Effector memory CD4-positive, alpha-beta T cell (primary cell): ENCODE data around the gene SLC35F3.

ENCODE experiments used
- DNase-seq, 3 donors: peaks; one replicate each; pipeline ENCODE4 v3.0.0-alpha.2; 2020
- H3K27ac ChIP-seq: 2 replicates; pipeline ENCODE4 v1.7.0; 2013; ENCODE audit warnings: mild to moderate bottlenecking, low read length, moderate library complexity; ENCODE audit not compliant: insufficient read depth, poor library complexity, severe bottlenecking
- H3K27me3 ChIP-seq: replicated peaks from 2 replicates; pipeline ENCODE4 v1.7.0; 2013; ENCODE audit warnings: mild to moderate bottlenecking, low read length; ENCODE audit not compliant: insufficient read depth, control insufficient read depth, poor library complexity, severe bottlenecking
- H3K36me3 ChIP-seq: 2 replicates; pipeline ENCODE4 v1.7.0; 2013; ENCODE audit warnings: mild to moderate bottlenecking, low read length, moderate library complexity; ENCODE audit not compliant: control insufficient read depth, insufficient read depth
- H3K4me1 ChIP-seq: 2 replicates; pipeline ENCODE4 v1.7.0; 2013; ENCODE audit warnings: low read length, mild to moderate bottlenecking; ENCODE audit not compliant: control insufficient read depth, insufficient read depth, poor library complexity, severe bottlenecking
- H3K4me3 ChIP-seq: 2 replicates; pipeline ENCODE4 v1.7.0; 2013; ENCODE audit warnings: low read length, low read depth, mild to moderate bottlenecking; ENCODE audit not compliant: insufficient read depth, poor library complexity, severe bottlenecking
- H3K9me3 ChIP-seq: 2 replicates; pipeline ENCODE4 v1.7.0; 2013; ENCODE audit warnings: mild to moderate bottlenecking, low read length, moderate library complexity; ENCODE audit not compliant: control insufficient read depth

Gene SLC35F3

DNA sequence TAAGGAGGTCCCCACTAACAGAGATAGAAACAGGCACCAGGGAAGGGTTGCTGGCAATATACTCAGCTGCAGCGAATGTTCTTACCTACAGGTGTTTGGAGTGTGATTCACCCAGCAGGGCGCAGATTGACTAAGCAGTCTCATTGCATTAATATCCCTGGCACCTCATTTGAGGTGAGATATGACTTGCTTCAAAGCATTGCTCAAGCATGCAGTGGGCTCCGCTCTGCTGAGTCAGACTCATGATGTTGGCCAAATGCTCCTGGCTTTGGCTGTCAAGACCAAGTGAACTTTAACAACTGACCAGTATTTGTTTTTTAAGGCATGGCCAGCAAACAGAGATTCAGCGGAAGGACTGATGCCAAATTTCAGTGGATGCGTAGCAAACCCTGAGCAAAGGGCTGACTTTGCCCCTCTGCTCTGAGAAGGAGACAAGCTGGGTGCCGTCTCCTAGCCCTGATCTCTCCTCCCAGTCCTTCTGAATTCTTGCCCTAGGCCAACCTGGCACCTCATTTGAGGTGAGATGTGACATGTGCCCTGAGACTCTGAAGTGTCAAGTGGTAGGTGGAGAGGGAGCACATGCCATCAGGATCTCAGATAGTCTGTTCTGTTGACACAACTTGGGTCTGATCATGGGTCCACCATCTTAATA lies 281.7 kb downstream of the SLC35F3 start:
- H3K4me3 ChIP-seq: no peak overlapping the region
- H3K27me3 ChIP-seq: no peaks in the 10 kb centered on the region
- no peaks in the 10 kb centered on the region for H3K4me1 ChIP-seq
- no peaks in the 10 kb centered on the region for H3K9me3 ChIP-seq
- no peak for DNase-seq
- H3K36me3 ChIP-seq: no peaks in the 10 kb centered on the region
- H3K27ac ChIP-seq: no peak overlapping the region

DNA sequence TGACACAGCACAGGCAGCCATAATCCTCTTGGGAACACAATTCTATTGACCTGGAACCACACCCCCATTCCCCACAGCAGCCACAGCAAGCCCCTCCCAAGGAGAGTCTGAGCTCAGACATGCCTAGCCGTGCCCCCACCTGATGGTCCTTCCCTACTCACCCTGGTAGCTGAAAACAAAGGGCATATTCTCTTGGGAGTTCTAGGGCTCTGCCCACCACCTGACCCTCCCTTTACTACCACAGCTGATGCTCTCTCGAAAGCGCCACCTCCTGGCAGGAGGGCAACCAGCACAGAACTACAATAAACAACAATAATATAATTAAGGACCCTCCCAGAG lies 283.9 kb downstream of the SLC35F3 start:
- H3K27ac ChIP-seq: no peak overlapping the region
- DNase-seq: no peak
- H3K36me3 ChIP-seq: no peaks in the 10 kb centered on the region
- H3K4me3 ChIP-seq: no peak overlapping the region
- H3K9me3 ChIP-seq: no peaks in the 10 kb centered on the region
- H3K4me1 ChIP-seq: no peaks in the 10 kb centered on the region
- H3K27me3 ChIP-seq: no peaks in the 10 kb centered on the region

- DNase-seq: no peak
- H3K9me3 ChIP-seq: no peaks in the 10 kb centered on the region
- no peaks in the 10 kb centered on the region for H3K4me1 ChIP-seq
- no peak overlapping the region for H3K27ac ChIP-seq
- no peak overlapping the region for H3K4me3 ChIP-seq
- H3K27me3 ChIP-seq: no peaks in the 10 kb centered on the region
- no peaks in the 10 kb centered on the region for H3K36me3 ChIP-seq
These were observed 293.4 kb downstream of the SLC35F3 start for GRCh38 chr1:234197839-234198238.

GRCh38 chr1:234199476-234200127 lies 295.1 kb downstream of the SLC35F3 start:
- H3K27ac ChIP-seq: no peak overlapping the region

GRCh38 chr1:234200566-234200965 lies 296.1 kb downstream of the SLC35F3 start:
- no peaks in the 10 kb centered on the region for H3K4me1 ChIP-seq
- no peaks in the 10 kb centered on the region for H3K9me3 ChIP-seq
- H3K27me3 ChIP-seq: no peaks in the 10 kb centered on the region
- no peaks in the 10 kb centered on the region for H3K36me3 ChIP-seq
- DNase-seq: no peak
- H3K4me3 ChIP-seq: no peak overlapping the region
- H3K27ac ChIP-seq: no peak overlapping the region

More at GRCh38 chr1:234199476-234200127, 295.1 kb downstream of the SLC35F3 start:
- H3K27me3 ChIP-seq: no peaks in the 10 kb centered on the region
- no peak overlapping the region for H3K4me3 ChIP-seq
- H3K36me3 ChIP-seq: no peaks in the 10 kb centered on the region
- DNase-seq: no peak
- H3K4me1 ChIP-seq: no peaks in the 10 kb centered on the region
- H3K9me3 ChIP-seq: no peaks in the 10 kb centered on the region

DNA sequence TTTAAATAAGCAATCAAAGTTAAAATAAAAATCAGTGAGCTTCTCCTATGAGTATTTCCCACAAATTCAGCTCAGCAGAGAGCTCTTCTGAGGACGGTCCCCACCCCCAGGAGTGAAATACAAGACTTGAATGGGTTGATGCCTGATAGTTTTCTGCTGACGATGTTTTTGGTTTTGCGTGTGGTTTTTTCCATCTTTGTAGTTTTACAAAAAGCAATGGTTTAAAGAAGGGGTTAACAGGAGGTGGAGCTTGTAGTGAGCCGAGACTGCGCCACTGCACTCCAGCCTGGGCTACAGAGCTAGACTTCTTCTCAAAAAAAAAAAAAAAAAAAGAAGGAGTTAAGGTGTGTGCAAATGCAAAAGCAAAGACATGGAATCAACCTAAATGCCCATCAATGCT lies 297.1 kb downstream of the SLC35F3 start:
- H3K4me1 ChIP-seq: no peaks in the 10 kb centered on the region
- no peaks in the 10 kb centered on the region for H3K27me3 ChIP-seq
- no peak overlapping the region for H3K4me3 ChIP-seq
- H3K9me3 ChIP-seq: no peaks in the 10 kb centered on the region
- H3K36me3 ChIP-seq: no peaks in the 10 kb centered on the region
- H3K27ac ChIP-seq: no peak overlapping the region
- no peak for DNase-seq

- no peak for DNase-seq
- Histone ChIP-seq H3K27ac (no peak overlapping the region), H3K4me1 (no peaks in the 10 kb centered on the region), H3K27me3 (no peaks in the 10 kb centered on the region), H3K4me3 (no peak overlapping the region), H3K9me3 (no peaks in the 10 kb centered on the region), H3K36me3 (no peaks in the 10 kb centered on the region)
These were observed 301.5 kb downstream of the SLC35F3 start for GRCh38 chr1:234205966-234206365.

DNA sequence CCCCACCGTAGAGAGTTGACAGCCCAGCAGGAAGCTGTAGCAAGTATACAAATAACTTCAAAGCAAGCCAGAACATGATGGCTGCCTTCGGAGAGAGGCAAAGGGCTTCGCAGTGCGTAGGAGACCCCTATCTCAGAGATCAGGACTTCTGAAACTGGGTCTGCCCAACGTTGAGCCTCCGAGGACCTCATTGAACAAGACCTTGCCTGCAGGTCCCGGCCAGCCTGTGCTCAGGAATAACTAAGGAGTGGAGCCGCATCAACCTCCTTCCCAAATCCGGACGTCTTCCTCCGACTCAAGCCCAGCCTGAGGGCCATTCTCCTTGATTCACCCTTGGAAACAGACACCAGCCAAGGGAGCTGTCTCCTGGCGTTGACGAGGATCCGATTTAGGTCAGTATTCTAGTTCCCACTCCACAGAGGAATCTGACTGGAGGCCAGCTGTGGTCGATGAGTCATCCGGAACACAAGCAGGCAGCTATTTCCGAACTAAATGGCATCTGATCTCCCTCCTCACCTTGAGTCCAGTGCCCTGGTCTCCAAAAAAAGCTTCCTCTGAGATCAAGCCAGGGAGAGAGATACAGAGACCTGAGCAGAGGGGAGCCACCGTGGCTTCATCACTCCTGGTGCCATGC lies 302.3 kb downstream of the SLC35F3 start:
- DNase-seq: no peak
- Histone ChIP-seq H3K9me3 (no peaks in the 10 kb centered on the region), H3K4me1 (no peaks in the 10 kb centered on the region), H3K27ac (no peak overlapping the region), H3K27me3 (no peaks in the 10 kb centered on the region), H3K4me3 (no peak overlapping the region), H3K36me3 (no peaks in the 10 kb centered on the region)

DNA sequence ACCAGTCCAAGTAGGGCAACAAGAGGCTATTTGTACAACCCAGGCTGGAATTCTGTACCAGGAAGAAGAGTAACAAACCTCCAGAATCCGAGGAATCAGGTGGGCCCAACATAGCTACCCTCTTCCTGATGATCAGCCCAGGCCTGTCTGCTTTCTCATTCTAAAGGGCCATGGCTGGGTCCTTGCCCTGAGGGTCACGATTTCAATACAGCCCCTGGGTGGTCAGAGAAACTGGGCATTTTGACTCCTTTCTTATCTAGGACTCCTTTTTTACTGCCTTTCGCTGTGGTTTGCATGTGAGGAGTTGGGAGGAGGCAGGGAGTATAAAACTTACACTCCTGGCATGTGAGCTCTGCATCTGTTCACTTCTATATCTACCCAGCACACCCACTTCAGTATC lies 303.9 kb downstream of the SLC35F3 start:
- H3K4me1 ChIP-seq: no peaks in the 10 kb centered on the region
- no peaks in the 10 kb centered on the region for H3K36me3 ChIP-seq
- no peaks in the 10 kb centered on the region for H3K27me3 ChIP-seq
- H3K9me3 ChIP-seq: no peaks in the 10 kb centered on the region
- no peak overlapping the region for H3K4me3 ChIP-seq
- DNase-seq: no peak
- no peak overlapping the region for H3K27ac ChIP-seq

- Histone ChIP-seq H3K9me3 (no peaks in the 10 kb centered on the region), H3K27me3 (peaks cover under 1% of the 10 kb centered on the region), H3K4me1 (no peaks in the 10 kb centered on the region), H3K36me3 (no peaks in the 10 kb centered on the region), H3K4me3 (no peak overlapping the region), H3K27ac (no peak overlapping the region)
- DNase-seq: no peak
These were observed 304.3 kb downstream of the SLC35F3 start for GRCh38 chr1:234208791-234209190.
